ENCODE measurements around the gene DDX1.

GRCh38 chr2:15566912-15567311 lies 24.8 kb upstream of the DDX1 start:
- TF ChIP-seq HDGF (IDR thresholded peaks at IDR 0.05; ENCODE audit: borderline replicate concordance): no peak
- TF ChIP-seq FOXM1 (IDR thresholded peaks at IDR 0.05; ENCODE audit: borderline replicate concordance): no peak
- no peak for TF ChIP-seq NFRKB (IDR thresholded peaks at IDR 0.05)
- TF ChIP-seq FOXK2 (IDR thresholded peaks at IDR 0.05): no peak
- TF ChIP-seq, protein P1, sequence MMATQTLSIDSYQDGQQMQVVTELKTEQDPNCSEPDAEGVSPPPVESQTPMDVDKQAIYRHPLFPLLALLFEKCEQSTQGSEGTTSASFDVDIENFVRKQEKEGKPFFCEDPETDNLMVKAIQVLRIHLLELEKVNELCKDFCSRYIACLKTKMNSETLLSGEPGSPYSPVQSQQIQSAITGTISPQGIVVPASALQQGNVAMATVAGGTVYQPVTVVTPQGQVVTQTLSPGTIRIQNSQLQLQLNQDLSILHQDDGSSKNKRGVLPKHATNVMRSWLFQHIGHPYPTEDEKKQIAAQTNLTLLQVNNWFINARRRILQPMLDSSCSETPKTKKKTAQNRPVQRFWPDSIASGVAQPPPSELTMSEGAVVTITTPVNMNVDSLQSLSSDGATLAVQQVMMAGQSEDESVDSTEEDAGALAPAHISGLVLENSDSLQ (IDR thresholded peaks at IDR 0.05): no peak
- TF ChIP-seq FOXA1 (IDR thresholded peaks at IDR 0.05): no peak
- TF ChIP-seq SUZ12 (IDR thresholded peaks at IDR 0.05): no peak
- TF ChIP-seq ELF4 (IDR thresholded peaks at IDR 0.05): no peak
- no peak for TF ChIP-seq SP1 (IDR thresholded peaks at IDR 0.05)
- TF ChIP-seq ARNT (IDR thresholded peaks at IDR 0.05): no peak
- TF ChIP-seq TARDBP (IDR thresholded peaks at IDR 0.05): no peak
- no peak for TF ChIP-seq BHLHE40 (IDR thresholded peaks at IDR 0.05; ENCODE audit: borderline replicate concordance)
- no peak for TF ChIP-seq CTBP1 (IDR thresholded peaks at IDR 0.05; ENCODE audit: borderline replicate concordance)

Measured in HEK293T (cell line).